Measurements from ENCODE around the gene ACE.

GRCh38 chr17:63443053-63443452 is 33.8 kb upstream of the ACE start:
- TF ChIP-seq CTCF (IDR thresholded peaks at IDR 0.05) (no peak), POLR2AphosphoS5 (IDR thresholded peaks at IDR 0.05; ENCODE audit: low read depth, low read length) (no peak), SIN3A (IDR thresholded peaks at IDR 0.05; ENCODE audit: borderline replicate concordance, insufficient read depth, low read depth, low read length) (no peak), REST (IDR thresholded peaks at IDR 0.05; ENCODE audit: insufficient read depth in 1 of 2, low read depth in 2 of 2, low read length in 1 of 2) (no peak)
